Adipose tissue (tissue), 3 donors: ENCODE results near the gene KIAA1755. TPM values are rescaled to one million over a fixed set of nuclear protein-coding genes. Genes with fewer than 3 reads are reported as not detected.

ENCODE experiments used
- H3K27ac ChIP-seq: one replicate; pipeline ENCODE4 v1.5.1; 2013; ENCODE audit warnings: low read depth, low read length
- WGBS, 3 donors: extraction: QIAGEN DNeasy Blood & Tissue Kit; methylation state at CpG; one replicate each; pipeline ENCODE4 v1.1.7; 2013; 5-methylcytosine and 5-hydroxymethylcytosine counted together
- polyA plus RNA-seq, 3 donors: library from polyadenylated mRNA; stranded (reverse); fragments of 200-250 nt; gene quantifications; one replicate each; pipeline ENCODE4 v1.2.3, GENCODE V29; 2013
- donor health status: healthy with polysubstance abuse.
- donor health status: Bipolar disorder and iron deficiency.
- donor health status: healthy.

Gene KIAA1755
- polyA plus RNA-seq, 3 donors = 0.47 to 6.4 (median 1.2) TPM

DNA sequence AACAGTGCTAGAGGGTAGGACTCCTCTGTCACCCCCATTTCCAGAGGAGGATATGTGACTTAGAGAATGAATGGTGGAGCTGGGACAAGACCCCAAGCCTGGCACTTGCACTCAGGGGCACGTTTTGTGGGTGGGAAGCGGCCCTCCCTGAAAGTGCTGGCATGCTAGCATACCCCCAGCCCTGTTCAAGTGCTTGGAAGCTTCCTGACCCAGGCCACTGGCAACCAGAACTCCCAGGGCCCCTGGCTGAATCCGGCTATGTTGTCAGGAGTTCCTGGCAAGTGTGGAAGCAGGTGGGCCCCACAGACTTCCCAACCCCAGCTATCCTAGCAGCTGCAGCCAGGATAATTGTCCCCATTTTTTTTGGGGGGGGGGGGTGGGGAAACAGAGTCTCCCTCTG is 59.9 kb downstream of the KIAA1755 start:
- 63 to 89% (median 88%) methylated on average over 3 of the region's 3 CpGs for WGBS, 3 donors
- no peak overlapping the region for H3K27ac ChIP-seq

DNA sequence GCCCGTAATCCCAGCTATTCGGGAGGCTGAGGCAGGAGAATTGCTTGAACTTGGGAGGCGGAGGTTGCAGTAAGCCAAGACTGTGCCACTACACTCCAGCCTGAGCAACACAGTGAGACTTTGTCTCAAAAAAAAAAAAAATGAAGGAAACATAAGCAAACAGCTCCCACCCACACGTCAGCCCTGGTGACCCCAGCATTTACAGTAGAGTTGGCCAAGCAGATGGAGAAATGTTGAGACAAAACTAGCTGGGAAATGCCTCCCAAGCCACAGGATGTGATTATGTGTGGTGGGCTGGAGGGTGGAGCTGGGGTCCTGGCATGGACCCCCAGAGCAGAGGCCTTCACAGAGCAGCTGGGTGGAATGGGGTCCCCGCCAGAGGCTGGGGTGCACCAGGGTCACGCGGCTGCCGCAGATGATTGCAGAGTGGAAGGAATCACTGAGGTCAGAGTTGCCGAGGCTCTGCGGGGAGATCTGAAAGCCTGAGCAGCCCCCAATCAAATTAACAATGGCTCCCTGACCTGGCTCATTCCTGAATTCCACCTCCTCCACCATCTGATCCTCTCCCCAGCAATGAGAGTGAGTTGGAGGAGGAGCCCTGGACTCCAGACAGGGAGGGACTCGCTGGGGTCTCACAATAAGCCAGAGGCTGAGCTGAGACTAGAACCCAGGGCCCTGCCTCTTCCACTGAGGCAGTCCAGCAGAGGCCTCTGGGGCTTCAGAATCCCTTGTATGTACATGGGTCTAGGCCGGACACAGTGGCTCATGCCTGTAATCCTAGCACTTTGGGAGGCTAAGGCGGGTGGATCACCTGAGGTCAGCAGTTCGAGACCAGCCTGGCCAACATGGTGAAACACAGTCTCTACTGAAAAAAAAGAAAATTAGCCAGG is 60.8 kb downstream of the KIAA1755 start:
- 81 to 92% (median 89%) methylated on average over 14 of the region's 14 CpGs for WGBS, 3 donors
- H3K27ac ChIP-seq = no peak overlapping the region

DNA sequence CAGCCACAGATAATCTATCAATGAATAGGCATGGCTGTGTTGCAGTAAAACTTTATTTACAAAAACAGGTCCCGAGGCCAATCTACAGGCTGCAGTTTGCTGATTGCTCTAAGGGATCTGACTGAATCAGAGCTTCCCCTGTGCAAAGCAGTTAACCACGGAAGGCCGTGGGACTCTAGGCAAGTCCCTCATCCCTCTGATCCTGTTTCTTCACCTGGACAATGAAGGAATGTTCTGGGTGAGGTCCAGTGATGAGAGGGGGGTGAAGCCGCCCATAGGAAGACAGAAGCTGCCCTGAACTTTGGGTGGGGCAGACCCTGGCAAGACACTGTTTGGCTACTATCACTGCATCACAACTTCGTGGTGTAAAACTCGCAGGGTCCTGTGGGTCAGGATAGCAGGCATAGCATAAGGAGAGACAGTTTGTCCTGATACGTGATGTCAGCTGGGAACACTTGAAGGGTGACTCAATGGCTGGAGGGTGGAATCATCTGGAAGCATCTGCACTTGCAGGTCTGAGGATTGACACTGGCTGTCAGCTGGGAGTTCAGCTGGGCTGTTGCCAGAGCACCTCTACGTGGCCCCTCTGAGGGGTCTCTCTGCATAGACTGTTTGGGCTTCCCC is 62.2 kb downstream of the KIAA1755 start:
- WGBS, 3 donors = 80 to 83% (median 81%) methylated on average over 8 of the region's 8 CpGs
- no peak overlapping the region for H3K27ac ChIP-seq

- no peak overlapping the region for H3K27ac ChIP-seq
- WGBS, 3 donors = 62 to 86% (median 85%) methylated on average over 1 of the region's 1 CpG
Observed at GRCh38 chr20:38197619-38198018, 62.9 kb downstream of the KIAA1755 start.

DNA sequence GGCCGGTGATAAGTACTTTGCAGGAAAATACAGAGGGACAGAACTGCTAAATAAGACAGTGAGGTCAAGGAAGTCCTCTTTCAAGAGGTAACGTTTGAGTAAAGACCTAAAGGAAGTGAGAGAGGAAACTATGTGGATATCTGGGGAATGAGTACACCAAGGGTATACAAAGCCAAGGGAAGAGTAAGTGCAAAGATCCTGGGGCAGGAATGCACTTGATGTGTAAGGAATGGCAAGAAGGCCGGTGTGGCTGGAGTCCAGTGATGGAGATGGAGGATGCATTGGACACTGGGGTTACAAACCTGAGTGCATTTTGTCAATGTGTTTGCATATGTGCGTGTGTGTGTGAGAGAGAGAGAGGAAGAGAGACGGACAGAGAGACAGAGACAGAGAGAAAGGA is 63.3 kb downstream of the KIAA1755 start:
- H3K27ac ChIP-seq = no peak overlapping the region
- WGBS, 3 donors = 67 to 74% (median 73%) methylated on average over 5 of the region's 5 CpGs

DNA sequence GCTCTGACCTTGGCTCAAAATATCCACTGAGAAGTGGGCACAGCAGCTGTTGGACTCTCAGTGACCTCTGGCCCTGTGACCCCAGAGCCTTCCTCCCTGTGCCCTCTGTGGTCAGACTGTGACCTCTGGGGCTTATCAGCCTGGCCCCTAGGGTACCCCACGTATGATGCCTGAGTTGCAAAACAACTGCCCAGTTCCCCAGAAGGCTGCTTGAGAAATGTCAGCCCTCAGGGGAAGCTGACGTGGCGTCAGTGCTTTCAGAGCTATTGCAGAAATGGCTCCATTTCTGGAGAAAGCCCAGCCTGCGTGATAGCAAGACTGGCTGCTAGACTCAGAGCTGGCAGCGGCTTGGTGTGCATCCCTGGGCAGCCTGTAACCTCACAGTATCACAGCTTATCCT is 63.9 kb downstream of the KIAA1755 start:
- WGBS, 3 donors = 19 to 51% (median 23%) methylated on average over 5 of the region's 5 CpGs
- H3K27ac ChIP-seq = no peak overlapping the region

GRCh38 chr20:38196076-38196475 is 64.5 kb downstream of the KIAA1755 start:
- H3K27ac ChIP-seq = no peak overlapping the region
- 78 to 83% (median 80%) methylated on average over 4 of the region's 4 CpGs for WGBS, 3 donors

DNA sequence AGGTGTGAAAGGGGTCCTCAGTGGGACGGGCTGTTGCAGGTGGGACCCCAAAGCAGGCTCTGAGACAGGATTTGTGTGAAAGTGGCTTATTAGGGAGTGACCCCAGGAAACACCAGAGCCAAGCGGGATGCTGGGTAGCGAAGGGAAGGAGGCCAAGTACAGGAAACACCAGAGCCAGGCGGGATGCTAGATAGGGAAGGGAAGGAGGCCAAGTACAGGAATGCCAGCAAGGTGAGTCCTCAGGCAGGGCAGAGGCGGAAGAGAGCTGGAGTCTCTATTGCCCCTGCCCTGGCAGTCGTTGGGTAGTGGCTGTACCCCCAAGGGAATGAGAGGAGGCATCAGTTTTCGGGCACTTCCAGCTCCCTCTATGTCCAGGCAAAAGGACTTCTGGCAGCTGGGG is 65.0 kb downstream of the KIAA1755 start:
- H3K27ac ChIP-seq = no peak overlapping the region
- 59 to 71% (median 68%) methylated on average over 7 of the region's 7 CpGs for WGBS, 3 donors

GRCh38 chr20:38194971-38195504 is 65.5 kb downstream of the KIAA1755 start:
- no peak overlapping the region for H3K27ac ChIP-seq
- WGBS, 3 donors = 76 to 88% (median 78%) methylated on average over 5 of the region's 5 CpGs

DNA sequence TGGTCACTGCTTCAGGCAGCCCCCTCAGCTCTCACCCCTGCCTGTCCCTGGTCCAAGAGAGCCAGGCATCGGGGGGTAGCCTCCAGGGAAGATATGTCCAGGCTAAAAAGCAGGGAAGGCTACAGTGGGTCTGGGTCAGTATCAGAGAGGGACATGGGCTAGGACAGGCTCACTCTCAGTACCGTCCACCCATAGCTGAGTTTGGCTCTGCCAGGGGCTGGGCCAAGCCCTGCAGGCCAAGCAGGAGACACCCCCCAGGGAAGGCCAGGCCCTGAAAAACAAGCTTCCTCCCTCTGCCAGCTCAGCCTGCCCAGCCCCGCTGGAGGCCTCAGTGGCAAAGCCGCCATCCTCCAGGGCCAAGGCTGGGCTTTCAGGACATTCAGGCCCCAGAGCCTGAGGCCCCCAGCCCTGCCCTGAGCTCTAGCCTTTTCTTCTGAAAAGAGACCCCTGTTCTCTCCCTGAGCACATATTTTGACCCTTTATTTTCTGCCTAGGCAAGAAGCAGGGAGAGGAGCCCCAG is 66.9 kb downstream of the KIAA1755 start:
- WGBS, 3 donors = 87 to 94% (median 89%) methylated on average over 4 of the region's 4 CpGs
- no peak overlapping the region for H3K27ac ChIP-seq

DNA sequence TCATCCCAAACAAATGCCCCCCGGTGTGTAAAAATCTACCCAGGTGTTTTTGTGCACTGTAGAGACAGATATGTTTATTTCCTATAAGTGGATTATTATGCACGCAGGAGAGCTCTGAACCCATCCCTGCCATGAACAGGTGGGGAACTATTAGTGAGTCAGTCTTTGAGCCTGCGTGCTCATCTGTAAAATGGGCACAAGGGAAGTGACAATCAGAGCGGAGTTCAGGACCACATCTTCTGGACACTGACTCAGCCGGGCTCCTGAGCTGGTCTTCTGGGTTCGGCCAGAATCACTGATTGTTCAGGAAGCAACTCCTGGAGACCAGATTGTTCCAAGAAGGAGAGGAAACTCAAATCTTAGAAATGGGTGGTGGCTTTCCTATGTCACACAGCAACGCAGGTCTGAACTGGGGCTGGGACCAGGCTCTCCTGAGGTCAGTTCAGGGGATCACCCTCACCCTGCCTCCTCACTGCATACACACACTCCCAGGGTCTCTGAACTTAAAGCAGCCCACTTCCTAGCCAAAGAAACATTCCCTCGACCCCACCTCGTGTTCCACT is 68.1 kb downstream of the KIAA1755 start:
- 79 to 88% (median 85%) methylated on average over 9 of the region's 9 CpGs for WGBS, 3 donors
- no peak overlapping the region for H3K27ac ChIP-seq

DNA sequence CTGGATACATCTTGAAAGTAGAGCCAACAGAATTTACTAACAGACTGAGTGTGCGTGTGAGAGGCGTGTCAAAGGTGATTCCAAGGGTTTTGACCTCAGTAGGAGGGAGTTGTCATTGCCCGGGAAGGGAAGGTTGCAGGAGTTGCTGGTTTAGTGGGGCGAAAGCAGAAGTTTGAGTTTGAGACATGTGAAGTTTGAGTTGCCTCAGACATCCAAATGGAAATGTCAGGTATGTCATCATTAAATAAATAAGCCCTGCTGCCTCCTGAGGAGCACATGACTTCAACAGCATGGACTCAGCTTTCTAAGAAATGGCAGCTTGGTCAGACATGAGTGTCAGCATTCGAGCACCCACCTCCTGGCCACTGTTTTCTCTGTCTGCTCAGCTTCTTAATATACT is 68.9 kb downstream of the KIAA1755 start:
- 72 to 84% (median 76%) methylated on average over 5 of the region's 5 CpGs for WGBS, 3 donors
- no peak overlapping the region for H3K27ac ChIP-seq

DNA sequence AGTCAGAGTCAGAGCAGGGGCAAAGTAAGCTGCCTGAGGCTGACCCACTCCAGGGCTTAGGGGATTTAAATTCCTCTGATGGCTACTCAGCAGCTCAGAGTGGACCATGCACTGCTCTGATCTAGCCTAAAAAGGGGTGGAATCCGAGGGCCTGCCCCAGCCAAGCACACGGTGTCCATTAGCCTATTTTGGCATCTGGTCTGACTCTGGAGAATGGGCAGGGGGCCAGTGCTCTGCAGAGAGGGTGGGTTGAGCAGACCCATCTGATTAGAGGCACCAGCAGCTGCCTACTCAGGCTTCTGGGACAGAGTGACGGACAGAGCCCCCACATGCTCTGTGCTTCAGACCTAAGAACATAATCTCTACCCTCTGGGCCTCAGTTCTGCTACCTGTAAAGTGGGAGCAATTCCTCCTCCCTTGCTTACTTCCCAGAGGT is 69.6 kb downstream of the KIAA1755 start:
- no peak overlapping the region for H3K27ac ChIP-seq
- WGBS, 3 donors = 57 to 74% (median 71%) methylated on average over 3 of the region's 3 CpGs

GRCh38 chr20:38190166-38190565 is 70.4 kb downstream of the KIAA1755 start:
- no peak overlapping the region for H3K27ac ChIP-seq
- WGBS, 3 donors = 85 to 96% (median 93%) methylated on average over 6 of the region's 6 CpGs

GRCh38 chr20:38187517-38187916 is 73.0 kb downstream of the KIAA1755 start:
- H3K27ac ChIP-seq = no peak overlapping the region
- WGBS, 3 donors = 61 to 64% (median 61%) methylated on average over 5 of the region's 5 CpGs

GRCh38 chr20:38186788-38187221 is 73.7 kb downstream of the KIAA1755 start:
- no peak overlapping the region for H3K27ac ChIP-seq
- 59 to 72% (median 69%) methylated on average over 5 of the region's 5 CpGs for WGBS, 3 donors

- 52 to 66% (median 59%) methylated on average over 8 of the region's 8 CpGs for WGBS, 3 donors
- H3K27ac ChIP-seq = no peak overlapping the region
Observed at GRCh38 chr20:38184101-38184500, 76.4 kb downstream of the KIAA1755 start.

GRCh38 chr20:38181971-38182370 is 78.6 kb downstream of the KIAA1755 start:
- 90 to 97% (median 91%) methylated on average over 3 of the region's 3 CpGs for WGBS, 3 donors
- no peak overlapping the region for H3K27ac ChIP-seq
